Activated T-cell treated with anti-CD3 and anti-CD28 coated beads, Interleukin-2, amount 50 U/mL, for 72 hours (primary cell): ENCODE results near the gene THBD. TPM values are rescaled to one million over a fixed set of nuclear protein-coding genes. Genes with fewer than 3 reads are reported as not detected.
A peak's percentile ranks its signal among the peaks of the same experiment; 100 is the strongest.

ENCODE experiments used
- ATAC-seq, 2 donors: fragments of 150-1000 bp; cut with Tn5 transposase; replicated peaks in 1 of 2; 2 replicates each; pipeline ENCODE4 v1.10.0; 2021; ENCODE audit warnings: moderate library complexity in 2 of 2, mild to moderate bottlenecking in 1 of 2
- DNase-seq, 2 donors: peaks; one replicate each; pipeline ENCODE4 v3.0.0; 2021 to 2022; ENCODE audit warnings: mixed read lengths in 1 of 2
- H3K27ac Mint-ChIP-seq: one replicate; pipeline ENCODE4 v1.8.0; 2022; ENCODE audit warnings: mild to moderate bottlenecking, moderate library complexity, mixed read lengths
- H3K27me3 Mint-ChIP-seq: one replicate; pipeline ENCODE4 v1.8.0; 2022; ENCODE audit warnings: low read depth, mixed read lengths
- H3K36me3 Mint-ChIP-seq, 2 donors: one replicate each; pipeline ENCODE4 v1.8.0; 2022; ENCODE audit warnings: mixed read lengths in 2 of 2, mild to moderate bottlenecking in 1 of 2; ENCODE audit not compliant: insufficient read depth in 2 of 2
- H3K4me1 Mint-ChIP-seq: one replicate; pipeline ENCODE4 v1.8.0; 2022; ENCODE audit warnings: low read depth, mixed read lengths
- H3K4me3 Mint-ChIP-seq, 2 donors: one replicate each; pipeline ENCODE4 v1.8.0; 2022; ENCODE audit warnings: mild to moderate bottlenecking in 2 of 2, mixed read lengths in 2 of 2, moderate library complexity in 2 of 2
- H3K9me3 Mint-ChIP-seq, 2 donors: one replicate each; pipeline ENCODE4 v1.8.0; 2022; ENCODE audit warnings: mixed read lengths in 2 of 2
- total RNA-seq, 2 donors: library from RNA; stranded (reverse); gene quantifications; one replicate each; pipeline ENCODE4 v1.2.3, GENCODE V29; 2022

Gene THBD
- total RNA-seq, 2 donors from 2014 or later, result not detected

GRCh38 chr20:23063168-23063567 is 13.7 kb upstream of the THBD start:
- Mint-ChIP-seq H3K4me3 (no peak overlapping the region), H3K27ac (no peak overlapping the region)

DNA sequence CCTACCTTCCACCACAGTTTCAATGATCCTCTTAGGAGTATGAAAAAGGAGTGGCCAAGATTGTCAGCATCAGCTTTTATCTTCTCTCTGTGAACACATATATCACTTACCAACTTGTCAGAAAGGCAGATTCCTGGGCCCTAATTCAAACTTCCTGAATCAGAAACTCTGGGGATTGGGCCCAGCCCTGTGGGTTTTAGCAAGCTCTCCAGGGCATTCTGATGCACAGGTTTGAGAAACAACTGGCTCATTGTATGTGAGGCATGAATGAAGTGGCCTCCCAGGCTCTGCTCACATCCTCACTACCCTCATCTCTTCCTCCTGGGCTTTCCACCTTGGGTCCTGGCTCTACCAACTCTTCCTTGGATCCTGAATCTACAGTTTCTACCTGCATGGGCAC is 13.2 kb upstream of the THBD start:
- no peaks in the 10 kb centered on the region for H3K27me3 Mint-ChIP-seq
- H3K9me3 Mint-ChIP-seq, result no peaks in the 10 kb centered on the region
- DNase-seq (no peak), ATAC-seq (no peak)
- no peak overlapping the region for H3K4me3 Mint-ChIP-seq
- no peaks in the 10 kb centered on the region for H3K36me3 Mint-ChIP-seq
- no peak overlapping the region for H3K27ac Mint-ChIP-seq
- H3K4me1 Mint-ChIP-seq, result no peaks in the 10 kb centered on the region

More at GRCh38 chr20:23063168-23063567, 13.7 kb upstream of the THBD start:
- DNase-seq, result no peak
- Mint-ChIP-seq H3K4me1 (no peaks in the 10 kb centered on the region), H3K36me3 (no peaks in the 10 kb centered on the region), H3K27me3 (no peaks in the 10 kb centered on the region), H3K9me3 (no peaks in the 10 kb centered on the region)
- no peak for ATAC-seq

- Mint-ChIP-seq H3K4me1 (no peaks in the 10 kb centered on the region), H3K27ac (no peak overlapping the region), H3K36me3 (no peaks in the 10 kb centered on the region), H3K9me3 (no peaks in the 10 kb centered on the region), H3K27me3 (no peaks in the 10 kb centered on the region), H3K4me3 (no peak overlapping the region)
- no peak for DNase-seq
- ATAC-seq, result no peak
Measured at GRCh38 chr20:23061734-23062561, 12.5 kb upstream of the THBD start.

DNA sequence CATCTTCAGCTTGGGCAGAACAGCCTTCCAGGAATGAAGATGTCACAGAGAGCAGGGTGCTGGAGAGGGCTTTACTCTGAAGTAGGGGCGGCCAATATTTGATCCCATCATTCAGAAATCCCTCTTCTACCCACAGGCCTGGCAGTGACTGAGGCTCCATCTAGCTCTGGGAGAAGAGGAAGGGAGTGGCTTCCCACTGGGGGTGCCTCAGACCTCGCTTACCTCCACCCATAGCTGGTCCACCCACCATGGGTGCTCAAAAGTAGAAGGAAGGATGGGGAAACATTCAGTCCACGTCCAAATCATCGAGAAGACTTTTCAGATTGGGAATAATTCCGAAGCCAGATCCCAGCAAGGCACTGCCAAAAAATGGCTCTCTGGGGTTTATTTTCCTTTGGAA is 11.8 kb upstream of the THBD start:
- H3K27ac Mint-ChIP-seq, result no peak overlapping the region
- H3K4me3 Mint-ChIP-seq, result no peak overlapping the region
- no peaks in the 10 kb centered on the region for H3K4me1 Mint-ChIP-seq
- DNase-seq (no peak), ATAC-seq (no peak)
- H3K27me3 Mint-ChIP-seq, result no peaks in the 10 kb centered on the region
- no peaks in the 10 kb centered on the region for H3K9me3 Mint-ChIP-seq
- no peaks in the 10 kb centered on the region for H3K36me3 Mint-ChIP-seq

DNA sequence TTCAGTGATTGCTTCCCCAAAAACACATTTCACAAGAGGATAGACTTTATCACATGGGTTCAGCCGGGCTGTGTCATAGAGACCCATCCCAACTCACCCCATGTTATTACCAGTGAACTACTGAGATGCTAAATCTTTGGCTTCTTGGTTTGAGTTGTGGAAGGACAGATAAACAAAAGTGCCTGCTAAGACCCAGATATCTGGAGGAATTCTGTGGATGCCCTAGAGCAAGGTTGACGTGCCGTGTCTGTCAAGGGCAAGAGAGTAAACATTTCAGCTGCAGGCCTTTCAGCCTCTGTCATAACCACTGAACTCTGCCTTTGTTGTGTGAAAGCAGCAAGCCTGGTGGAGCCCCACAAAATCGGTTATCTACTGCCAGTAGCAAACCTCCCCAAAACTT is 11.2 kb upstream of the THBD start:
- H3K36me3 Mint-ChIP-seq, result no peaks in the 10 kb centered on the region
- no peak for ATAC-seq
- H3K4me1 Mint-ChIP-seq, result no peaks in the 10 kb centered on the region
- H3K27me3 Mint-ChIP-seq, result peaks cover 2% of the 10 kb centered on the region
- H3K9me3 Mint-ChIP-seq, result no peaks in the 10 kb centered on the region
- no peak for DNase-seq
- H3K27ac Mint-ChIP-seq, result no peak overlapping the region
- H3K4me3 Mint-ChIP-seq, result no peak overlapping the region

GRCh38 chr20:23059846-23060245 is 10.4 kb upstream of the THBD start:
- DNase-seq (no peak), ATAC-seq (no peak)
- Mint-ChIP-seq H3K27me3 (peaks cover 7% of the 10 kb centered on the region), H3K9me3 (no peaks in the 10 kb centered on the region), H3K4me1 (no peaks in the 10 kb centered on the region), H3K4me3 (no peak overlapping the region), H3K27ac (no peak overlapping the region), H3K36me3 (no peaks in the 10 kb centered on the region)

DNA sequence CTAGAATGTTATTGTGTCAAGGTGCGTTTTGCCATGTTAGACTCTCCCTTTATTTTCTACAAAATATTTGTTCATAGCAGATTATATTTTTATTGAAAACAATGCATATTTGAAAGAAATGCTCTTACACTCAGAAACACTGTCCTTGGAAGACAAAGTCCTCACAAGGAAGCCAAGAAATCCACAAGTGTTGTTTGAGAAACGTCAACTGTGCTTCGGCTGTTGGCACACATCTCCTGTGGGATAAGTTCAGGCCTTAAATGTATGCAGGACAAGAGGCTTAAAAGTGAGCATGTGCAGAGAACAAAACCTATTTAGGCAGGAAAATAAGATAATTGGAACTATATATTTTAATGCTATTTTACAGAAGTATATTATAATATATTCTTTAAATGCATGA is 9.5 kb upstream of the THBD start:
- H3K27me3 Mint-ChIP-seq, result peaks cover 7% of the 10 kb centered on the region

GRCh38 chr20:23058240-23058639 is 8.8 kb upstream of the THBD start:
- H3K4me3 Mint-ChIP-seq, result no peak overlapping the region
- no peak for ATAC-seq

More for the DNA sequence above, 9.5 kb upstream of the THBD start:
- H3K27ac Mint-ChIP-seq, result no peak overlapping the region
- H3K4me1 Mint-ChIP-seq, result no peaks in the 10 kb centered on the region
- no peaks in the 10 kb centered on the region for H3K9me3 Mint-ChIP-seq
- DNase-seq (no peak), ATAC-seq (no peak)
- no peak overlapping the region for H3K4me3 Mint-ChIP-seq
- H3K36me3 Mint-ChIP-seq, result no peaks in the 10 kb centered on the region

GRCh38 chr20:23052904-23053303 is 3.4 kb upstream of the THBD start:
- Mint-ChIP-seq H3K27me3 (peaks cover 39% of the 10 kb centered on the region), H3K9me3 (no peaks in the 10 kb centered on the region), H3K36me3 (peaks cover 0 to 2% of the 10 kb centered on the region in 2 donors), H3K4me3 (no peak overlapping the region), H3K4me1 (peaks cover 7% of the 10 kb centered on the region), H3K27ac (no peak overlapping the region)
- no peak for DNase-seq
- no peak for ATAC-seq

More at GRCh38 chr20:23058240-23058639, 8.8 kb upstream of the THBD start:
- DNase-seq, result no peak
- no peaks in the 10 kb centered on the region for H3K4me1 Mint-ChIP-seq
- H3K9me3 Mint-ChIP-seq, result no peaks in the 10 kb centered on the region
- no peaks in the 10 kb centered on the region for H3K36me3 Mint-ChIP-seq
- H3K27me3 Mint-ChIP-seq, result peaks cover 13% of the 10 kb centered on the region
- no peak overlapping the region for H3K27ac Mint-ChIP-seq

DNA sequence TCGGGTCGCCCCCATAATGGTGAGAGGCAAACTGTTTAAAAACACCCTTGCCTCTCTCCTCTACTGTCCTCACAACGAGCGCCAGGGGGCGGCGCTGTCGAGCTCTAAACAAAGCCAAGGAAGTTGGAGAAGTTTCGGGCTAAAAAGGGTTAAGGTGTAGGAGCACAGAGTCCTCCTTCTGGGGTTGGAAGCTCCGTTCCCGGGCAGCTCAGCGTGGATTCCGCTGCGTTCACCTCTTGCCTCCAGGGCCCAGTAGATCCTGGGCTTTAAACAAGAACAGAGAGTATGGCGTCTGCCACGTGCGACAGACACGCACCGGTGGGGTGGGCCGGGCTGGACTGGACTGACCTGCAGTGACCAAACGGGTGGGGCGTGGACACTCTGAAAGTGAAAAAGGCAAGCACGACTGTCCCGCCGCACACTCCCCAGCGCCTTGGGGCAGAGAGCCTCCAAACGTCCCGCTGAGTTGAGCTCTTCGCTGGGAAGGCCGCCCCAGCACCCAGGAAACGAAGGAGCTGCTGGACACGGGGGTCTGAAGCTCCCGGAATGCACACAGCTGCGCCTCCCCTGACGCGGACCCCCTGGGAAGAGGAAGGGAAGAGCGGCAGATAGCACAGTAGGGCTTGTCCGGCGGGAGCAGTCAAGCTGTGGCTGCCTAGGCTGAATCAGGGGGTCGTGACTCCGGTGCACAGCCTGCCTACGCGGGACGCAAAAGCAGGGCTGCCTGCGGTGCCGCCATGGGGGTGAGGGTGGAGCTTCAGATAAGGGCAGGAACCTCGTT is 1.6 kb upstream of the THBD start:
- peaks cover 7% of the 10 kb centered on the region for H3K4me1 Mint-ChIP-seq
- H3K4me3 Mint-ChIP-seq, result peak overlapping the region; percentile 39 to 49
- no peaks in the 10 kb centered on the region for H3K9me3 Mint-ChIP-seq
- peaks cover 2% of the 10 kb centered on the region in 2 donors for H3K36me3 Mint-ChIP-seq
- peaks cover 52% of the 10 kb centered on the region for H3K27me3 Mint-ChIP-seq
- H3K27ac Mint-ChIP-seq, result no peak overlapping the region
- DNase-seq (peak; percentile 47 to 69), ATAC-seq (peak; percentile 24 to 34)

GRCh38 chr20:23050076-23050838 is 785 bp upstream of the THBD start:
- ATAC-seq (peak in 1 of 2 donors; percentile 10), DNase-seq (no peak)
- peak overlapping the region; percentile 44 to 63 for H3K4me3 Mint-ChIP-seq
- H3K9me3 Mint-ChIP-seq, result no peaks in the 10 kb centered on the region
- peaks cover 49% of the 10 kb centered on the region for H3K27me3 Mint-ChIP-seq
- H3K36me3 Mint-ChIP-seq, result peaks cover 2% of the 10 kb centered on the region in 2 donors
- no peak overlapping the region for H3K27ac Mint-ChIP-seq
- H3K4me1 Mint-ChIP-seq, result peaks cover 7% of the 10 kb centered on the region

DNA sequence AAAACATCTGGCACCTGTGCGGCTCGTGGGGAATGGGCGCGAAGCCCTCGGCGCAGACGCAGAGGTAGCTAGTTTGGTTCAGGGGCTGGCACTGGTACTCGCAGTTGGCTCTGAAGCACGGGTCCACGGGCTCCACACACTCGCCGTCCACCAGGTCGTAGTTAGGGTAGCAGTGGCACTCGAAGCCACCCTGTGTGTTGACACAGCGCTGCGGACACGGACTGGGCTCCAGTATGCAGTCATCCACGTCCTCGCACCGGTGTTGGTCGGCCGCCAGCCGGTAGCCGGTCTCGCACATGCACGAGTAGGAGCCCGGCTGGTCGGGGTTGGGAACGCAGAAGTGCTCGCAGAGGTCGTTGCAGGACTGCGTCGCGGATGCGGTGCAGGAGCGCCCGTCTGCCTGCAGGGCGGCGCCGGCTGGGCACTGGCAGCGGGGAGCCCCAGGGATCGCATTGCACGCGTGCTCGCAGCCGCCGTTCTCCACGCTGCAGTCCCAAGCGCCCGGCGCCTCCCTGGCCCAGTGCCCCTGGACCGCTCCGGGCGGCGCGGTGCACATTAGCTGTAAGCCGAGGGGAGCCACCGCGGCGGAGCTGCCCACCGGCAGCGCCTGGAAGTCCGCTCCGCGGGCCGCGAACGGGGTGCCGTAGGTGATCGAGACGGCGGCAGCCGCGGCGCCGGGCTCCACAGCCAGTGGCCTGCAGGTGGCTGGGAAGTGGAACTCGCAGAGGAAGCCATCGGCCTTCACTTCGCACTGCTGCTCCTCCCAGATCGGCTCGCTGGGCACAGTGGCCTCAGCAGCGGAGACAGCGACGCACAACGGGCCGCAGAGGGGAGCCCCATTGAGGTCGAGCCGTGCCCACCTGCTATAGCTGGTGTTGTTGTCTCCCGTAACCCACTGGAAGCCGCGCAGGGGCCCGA is 930 bp downstream of the THBD start:
- peaks cover 2% of the 10 kb centered on the region in 2 donors for H3K36me3 Mint-ChIP-seq
- DNase-seq, result peak; percentile 42 to 49

More for the DNA sequence above, 930 bp downstream of the THBD start:
- Mint-ChIP-seq H3K27me3 (peaks cover 61% of the 10 kb centered on the region), H3K9me3 (no peaks in the 10 kb centered on the region), H3K27ac (no peak overlapping the region), H3K4me1 (peaks cover 7% of the 10 kb centered on the region), H3K4me3 (peak overlapping the region; percentile 52 to 63)
- peak; percentile 71 to 72 for ATAC-seq
